Measurements from ENCODE around the gene MED13L.

Gene MED13L

DNA sequence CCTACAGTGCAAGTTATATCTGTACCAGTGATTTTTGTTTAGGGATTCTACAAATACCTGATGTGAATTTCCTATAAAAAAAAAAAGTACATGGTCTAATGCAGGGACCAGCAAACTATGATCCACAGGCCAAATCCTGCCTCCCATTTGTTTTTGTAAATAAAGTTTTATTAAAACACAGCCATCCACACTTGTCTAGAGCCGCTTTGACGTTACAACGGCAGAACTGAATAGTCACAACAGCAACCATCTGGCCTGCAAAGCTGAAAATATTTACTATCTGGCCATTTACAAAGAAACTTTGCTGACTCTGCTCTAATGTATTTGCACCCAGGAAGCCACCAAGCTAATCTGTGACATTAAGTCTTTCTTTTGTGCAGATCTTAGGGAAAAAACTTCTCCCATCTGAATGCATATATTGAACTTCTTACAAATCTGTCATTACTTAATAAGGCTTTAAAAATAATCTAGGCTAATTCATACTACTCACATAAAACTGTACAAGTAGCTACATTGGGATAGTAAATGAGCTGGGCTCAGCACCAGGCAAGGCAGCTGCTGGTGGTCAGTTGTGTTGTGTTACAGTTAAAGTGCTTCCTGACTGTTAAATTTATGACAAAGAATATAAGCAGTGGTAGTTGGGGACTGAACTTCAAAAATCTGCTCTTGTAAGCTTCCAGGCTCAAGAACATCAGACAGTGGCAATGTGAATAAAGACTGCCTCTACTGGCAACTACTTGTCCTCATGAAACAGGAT is 303.3 kb downstream of the MED13L start:
- TF ChIP-seq, protein P1, sequence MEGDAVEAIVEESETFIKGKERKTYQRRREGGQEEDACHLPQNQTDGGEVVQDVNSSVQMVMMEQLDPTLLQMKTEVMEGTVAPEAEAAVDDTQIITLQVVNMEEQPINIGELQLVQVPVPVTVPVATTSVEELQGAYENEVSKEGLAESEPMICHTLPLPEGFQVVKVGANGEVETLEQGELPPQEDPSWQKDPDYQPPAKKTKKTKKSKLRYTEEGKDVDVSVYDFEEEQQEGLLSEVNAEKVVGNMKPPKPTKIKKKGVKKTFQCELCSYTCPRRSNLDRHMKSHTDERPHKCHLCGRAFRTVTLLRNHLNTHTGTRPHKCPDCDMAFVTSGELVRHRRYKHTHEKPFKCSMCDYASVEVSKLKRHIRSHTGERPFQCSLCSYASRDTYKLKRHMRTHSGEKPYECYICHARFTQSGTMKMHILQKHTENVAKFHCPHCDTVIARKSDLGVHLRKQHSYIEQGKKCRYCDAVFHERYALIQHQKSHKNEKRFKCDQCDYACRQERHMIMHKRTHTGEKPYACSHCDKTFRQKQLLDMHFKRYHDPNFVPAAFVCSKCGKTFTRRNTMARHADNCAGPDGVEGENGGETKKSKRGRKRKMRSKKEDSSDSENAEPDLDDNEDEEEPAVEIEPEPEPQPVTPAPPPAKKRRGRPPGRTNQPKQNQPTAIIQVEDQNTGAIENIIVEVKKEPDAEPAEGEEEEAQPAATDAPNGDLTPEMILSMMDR (conservative IDR thresholded peaks at IDR 0.05), result no peak
- H3K27ac ChIP-seq, result no peak overlapping the region

DNA sequence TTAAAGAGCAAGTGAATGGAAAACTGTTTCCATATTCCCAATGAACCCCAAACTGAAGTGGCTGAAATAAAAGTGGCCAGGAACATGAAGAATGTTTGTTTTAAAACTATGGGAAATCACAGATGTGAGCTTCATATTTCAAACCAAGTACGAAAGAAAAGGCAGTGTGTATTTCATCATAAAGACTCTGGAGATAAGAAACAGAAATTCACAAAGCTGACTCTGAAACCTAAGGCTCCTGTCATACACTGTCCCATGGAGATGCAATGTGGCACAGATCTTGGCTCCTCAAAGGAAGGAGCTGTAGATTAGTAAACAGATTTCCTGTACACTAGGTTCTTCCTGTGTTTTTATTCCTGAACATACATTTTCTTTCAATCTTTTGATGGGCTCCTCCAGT is 304.4 kb downstream of the MED13L start:
- H3K27ac ChIP-seq, result no peak overlapping the region
- TF ChIP-seq, protein P1 (conservative IDR thresholded peaks at IDR 0.05), result no peak

DNA sequence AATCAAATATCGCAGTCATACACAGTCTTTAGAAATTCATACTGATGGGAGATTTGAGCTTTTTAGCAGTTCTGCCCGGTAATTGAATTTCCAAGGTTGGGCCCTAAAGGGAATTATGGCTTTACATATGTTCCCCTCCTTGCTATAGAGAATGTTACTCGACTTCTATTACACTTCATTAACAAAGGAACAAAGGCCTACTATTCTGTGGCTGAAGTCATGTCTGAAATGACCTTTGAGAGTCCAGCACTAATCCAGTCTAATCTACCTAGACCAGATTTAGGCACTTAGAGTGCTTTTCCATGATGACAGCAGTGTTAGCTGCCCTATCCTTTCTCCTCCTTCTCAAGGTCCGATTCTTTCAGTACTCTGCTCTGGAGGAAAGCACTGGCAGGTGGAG is 305.3 kb downstream of the MED13L start:
- TF ChIP-seq, protein P1 (conservative IDR thresholded peaks at IDR 0.05), result no peak

DNA sequence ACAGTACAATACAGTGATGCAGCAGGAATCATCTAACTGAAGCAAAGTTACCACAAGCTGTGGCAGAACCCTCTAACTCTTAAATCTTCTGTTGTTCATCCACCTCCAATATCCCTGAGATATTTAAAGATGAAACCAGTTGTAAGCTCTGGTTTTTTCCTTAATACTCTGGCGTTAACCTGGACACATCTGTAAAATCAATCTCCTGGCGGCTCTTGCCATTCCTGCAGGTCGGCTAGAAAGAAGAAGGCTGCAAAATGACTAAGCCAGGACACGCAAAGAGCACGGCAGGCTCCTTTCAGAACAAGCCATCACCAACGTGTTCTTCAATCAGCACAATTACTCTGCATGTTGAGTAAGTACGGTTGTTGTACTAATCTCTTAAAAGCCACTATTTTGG is 309.3 kb downstream of the MED13L start:
- TF ChIP-seq, protein P1 (conservative IDR thresholded peaks at IDR 0.05), result no peak
- no peak overlapping the region for H3K27ac ChIP-seq

More for the DNA sequence above, 305.3 kb downstream of the MED13L start:
- no peak overlapping the region for H3K27ac ChIP-seq

DNA sequence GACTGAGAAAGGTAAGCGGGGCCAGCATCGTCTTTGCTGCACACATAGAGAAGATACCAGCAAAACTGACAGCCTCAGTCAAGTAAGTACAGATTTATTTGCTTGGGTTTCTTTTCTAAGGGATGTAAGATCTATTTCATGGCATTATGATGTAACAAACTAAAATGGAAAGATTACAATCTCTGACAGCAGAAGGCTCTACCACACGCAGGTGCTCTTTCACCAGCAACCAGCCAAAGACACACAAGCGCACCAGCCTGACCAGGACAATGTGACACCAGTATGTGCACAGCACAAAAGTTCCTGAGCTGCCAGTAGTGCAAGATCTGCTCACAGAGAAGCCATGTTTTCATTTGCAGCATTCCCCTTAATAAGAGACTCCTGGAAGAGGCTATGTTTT is 311.1 kb downstream of the MED13L start:
- TF ChIP-seq, protein P1 (conservative IDR thresholded peaks at IDR 0.05), result no peak
- H3K27ac ChIP-seq, result no peak overlapping the region

DNA sequence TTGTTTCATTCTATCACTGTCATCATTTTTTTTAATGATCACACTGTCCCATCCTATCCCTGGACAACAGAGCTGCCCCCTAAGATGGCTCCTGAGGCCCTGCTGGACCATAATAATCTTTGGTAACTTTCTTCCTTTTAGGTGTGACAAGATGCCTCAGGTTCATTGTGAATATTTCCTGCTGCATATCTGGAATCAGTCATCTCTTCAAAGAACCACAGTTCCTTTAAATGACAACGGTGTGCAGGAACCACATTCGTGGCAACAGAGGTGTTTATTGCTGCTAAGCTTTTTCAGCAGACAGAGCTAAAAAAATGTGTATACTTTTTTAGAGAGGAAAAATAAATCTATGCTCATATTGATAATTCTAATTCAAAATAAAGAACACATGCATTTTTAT is 312.9 kb downstream of the MED13L start:
- TF ChIP-seq, protein P1 (conservative IDR thresholded peaks at IDR 0.05), result no peak
- no peak overlapping the region for H3K27ac ChIP-seq

DNA sequence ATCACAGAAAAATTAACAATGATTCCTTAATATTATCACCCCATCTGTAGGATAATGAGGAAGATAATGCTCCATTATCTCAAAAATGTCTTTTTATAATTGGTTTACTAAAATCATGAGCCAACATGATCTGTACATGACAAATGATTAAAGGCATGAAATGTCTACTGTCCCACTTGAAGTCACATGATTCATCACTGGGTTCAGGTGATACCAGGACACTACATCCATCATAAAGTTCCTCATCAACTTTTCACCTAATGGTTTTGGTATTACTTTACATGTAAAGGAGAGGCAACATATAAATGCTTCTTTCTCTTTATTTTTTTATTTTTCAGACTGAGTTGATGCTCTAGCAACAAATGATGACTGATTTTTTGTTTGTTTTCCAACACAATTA is 313.3 kb downstream of the MED13L start:
- no peak overlapping the region for H3K27ac ChIP-seq
- TF ChIP-seq, protein P1 (conservative IDR thresholded peaks at IDR 0.05), result no peak

Data from VCaP (cell line).